Activated naive CD4-positive, alpha-beta T cell treated with anti-CD3 and anti-CD28 coated beads for 36 hours (primary cell): ENCODE measurements around the gene TMEM54. TPM values are rescaled to one million over a fixed set of nuclear protein-coding genes. Genes with fewer than 3 reads are reported as not detected.
A peak's percentile ranks its signal among the peaks of the same experiment; 100 is the strongest.

ENCODE experiments used
- CTCF ChIA-PET: fragments of 350-600 bp; sonication (Branson Sonifier 250); formaldehyde crosslinking; loops from one replicate; lab custom pipeline; 2021; ENCODE audit warnings: antibody characterized with exemption; lab: Charles Lee
- DNase-seq: peaks from one replicate; pipeline ENCODE4 v3.0.0-alpha.2; 2020
- H3K27ac Mint-ChIP-seq: one replicate; pipeline ENCODE4 v1.8.0; 2021; ENCODE audit warnings: mild to moderate bottlenecking, mixed read lengths
- H3K27me3 Mint-ChIP-seq: one replicate; pipeline ENCODE4 v1.8.0; 2021; ENCODE audit warnings: low read depth, mixed read lengths
- H3K36me3 Mint-ChIP-seq: one replicate; pipeline ENCODE4 v1.8.0; 2021; ENCODE audit warnings: low read depth, mixed read lengths
- H3K4me1 Mint-ChIP-seq: one replicate; pipeline ENCODE4 v1.8.0; 2021; ENCODE audit warnings: low read depth, mixed read lengths
- H3K4me3 Mint-ChIP-seq: one replicate; pipeline ENCODE4 v1.8.0; 2021; ENCODE audit warnings: mild to moderate bottlenecking, moderate library complexity, mixed read lengths
- H3K9me3 Mint-ChIP-seq: one replicate; pipeline ENCODE4 v1.8.0; 2021; ENCODE audit warnings: mixed read lengths
- intact Hi-C: fragments of 100-400 bp; cut with micrococcal nuclease; formaldehyde crosslinking; loops from one replicate; pipeline ENCODE4 v1.15.1; 2023
- total RNA-seq, 2 experiments: library from RNA; stranded (reverse); gene quantifications; one replicate each; pipeline ENCODE4 v1.2.3, GENCODE V29; 2021

The TMEM54 gene
- total RNA-seq, 2 experiments from 2014 or later, result 0.84 to 1.0 TPM

- peaks cover 40% of the 10 kb centered on the region for H3K27me3 Mint-ChIP-seq
- H3K27ac Mint-ChIP-seq, result no peak overlapping the region
- intact Hi-C loops, result no loop called here
- CTCF ChIA-PET, result interaction anchor here (0.6 to 1.2 kb wide), 5 partner anchors 8 to 155 kb away, joined by 3 read pairs; partner anchors contain the start of gene HPCA
- H3K36me3 Mint-ChIP-seq, result no peaks in the 10 kb centered on the region
- H3K4me1 Mint-ChIP-seq, result peaks cover 6% of the 10 kb centered on the region
- DNase-seq, result no peak
- H3K4me3 Mint-ChIP-seq, result no peak overlapping the region
- no peaks in the 10 kb centered on the region for H3K9me3 Mint-ChIP-seq
Observed at GRCh38 chr1:32898958-32899357, 2.2 kb downstream of the TMEM54 start.

- DNase-seq, result no peak
- H3K27me3 Mint-ChIP-seq, result peaks cover 43% of the 10 kb centered on the region
- CTCF ChIA-PET, result interaction anchor here (0.7 to 1.2 kb wide), 3 partner anchors 9 to 156 kb away, joined by 3 read pairs; no protein-coding TSS in a partner anchor
Observed at GRCh38 chr1:32898056-32898455, 3.1 kb downstream of the TMEM54 start.

GRCh38 chr1:32897082-32898049, 3.8 kb downstream of the TMEM54 start:
- Mint-ChIP-seq H3K27me3 (peaks cover 41% of the 10 kb centered on the region), H3K9me3 (no peaks in the 10 kb centered on the region), H3K4me3 (no peak overlapping the region), H3K4me1 (peaks cover 11% of the 10 kb centered on the region), H3K27ac (no peak overlapping the region), H3K36me3 (no peaks in the 10 kb centered on the region)
- CTCF ChIA-PET, result interaction anchor here (0.7 kb wide), 1 partner anchor 25 kb away, joined by 3 read pairs; no protein-coding TSS in a partner anchor
- intact Hi-C loops, result no loop called here
- DNase-seq, result no peak

More at GRCh38 chr1:32898056-32898455, 3.1 kb downstream of the TMEM54 start:
- intact Hi-C loops, result no loop called here
- H3K4me1 Mint-ChIP-seq, result peaks cover 8% of the 10 kb centered on the region
- no peaks in the 10 kb centered on the region for H3K9me3 Mint-ChIP-seq
- H3K36me3 Mint-ChIP-seq, result no peaks in the 10 kb centered on the region
- no peak overlapping the region for H3K4me3 Mint-ChIP-seq
- no peak overlapping the region for H3K27ac Mint-ChIP-seq

GRCh38 chr1:32896451-32896850, 4.7 kb downstream of the TMEM54 start:
- no peak overlapping the region for H3K4me3 Mint-ChIP-seq
- H3K4me1 Mint-ChIP-seq, result peaks cover 9% of the 10 kb centered on the region
- intact Hi-C loops, result no loop called here
- no peaks in the 10 kb centered on the region for H3K36me3 Mint-ChIP-seq
- H3K27me3 Mint-ChIP-seq, result peaks cover 42% of the 10 kb centered on the region
- CTCF ChIA-PET, result no interaction called here
- no peak overlapping the region for H3K27ac Mint-ChIP-seq
- no peaks in the 10 kb centered on the region for H3K9me3 Mint-ChIP-seq
- no peak for DNase-seq

- intact Hi-C loops, result no loop called here
- Mint-ChIP-seq H3K4me1 (peaks cover 8% of the 10 kb centered on the region), H3K27ac (no peak overlapping the region), H3K9me3 (no peaks in the 10 kb centered on the region), H3K36me3 (no peaks in the 10 kb centered on the region), H3K27me3 (peaks cover 43% of the 10 kb centered on the region), H3K4me3 (no peak overlapping the region)
- no peak for DNase-seq
- CTCF ChIA-PET, result interaction anchor here (0.6 to 1.6 kb wide), 3 partner anchors 9 to 494 kb away, joined by 3 to 4 read pairs (median 3); partner anchors contain the start of gene HPCA
Observed at GRCh38 chr1:32895325-32896215, 5.6 kb downstream of the TMEM54 start.

GRCh38 chr1:32894681-32895080, 6.5 kb downstream of the TMEM54 start:
- Mint-ChIP-seq H3K9me3 (no peaks in the 10 kb centered on the region), H3K27me3 (peaks cover 40% of the 10 kb centered on the region), H3K27ac (no peak overlapping the region), H3K36me3 (no peaks in the 10 kb centered on the region), H3K4me1 (peaks cover 7% of the 10 kb centered on the region), H3K4me3 (no peak overlapping the region)
- intact Hi-C loops, result no loop called here
- no peak for DNase-seq
- CTCF ChIA-PET, result interaction anchor here (1.0 to 1.6 kb wide), 2 partner anchors 8 to 493 kb away, joined by 3 read pairs; partner anchors contain the start of gene HPCA

- no peak for DNase-seq
- H3K36me3 Mint-ChIP-seq, result no peaks in the 10 kb centered on the region
- H3K4me3 Mint-ChIP-seq, result peak overlapping the region; percentile 43
- H3K27me3 Mint-ChIP-seq, result peaks cover 44% of the 10 kb centered on the region
- intact Hi-C loops, result no loop called here
- CTCF ChIA-PET, result interaction anchor here (1.6 kb wide), 1 partner anchor 492 kb away, joined by 3 read pairs; no protein-coding TSS in a partner anchor
- no peak overlapping the region for H3K27ac Mint-ChIP-seq
- H3K4me1 Mint-ChIP-seq, result peaks cover 7% of the 10 kb centered on the region
- H3K9me3 Mint-ChIP-seq, result no peaks in the 10 kb centered on the region
Observed at GRCh38 chr1:32894019-32894600, 7.1 kb downstream of the TMEM54 start.

- CTCF ChIA-PET, result interaction anchor here (0.9 to 1.9 kb wide), 8 partner anchors 9 to 491 kb away, joined by 3 to 10 read pairs (median 3); no protein-coding TSS in a partner anchor
- H3K36me3 Mint-ChIP-seq, result no peaks in the 10 kb centered on the region
- peaks cover 45% of the 10 kb centered on the region for H3K27me3 Mint-ChIP-seq
- no peak overlapping the region for H3K27ac Mint-ChIP-seq
- peaks cover 7% of the 10 kb centered on the region for H3K4me1 Mint-ChIP-seq
- no peaks in the 10 kb centered on the region for H3K9me3 Mint-ChIP-seq
- intact Hi-C loops, result no loop called here
- DNase-seq, result peak; percentile 23
- H3K4me3 Mint-ChIP-seq, result peak overlapping the region; percentile 48
Observed at GRCh38 chr1:32893198-32894018, 7.8 kb downstream of the TMEM54 start.

- peak; percentile 47 for DNase-seq
- Mint-ChIP-seq H3K4me1 (peaks cover 7% of the 10 kb centered on the region), H3K4me3 (peak overlapping the region; percentile 14), H3K9me3 (no peaks in the 10 kb centered on the region), H3K27ac (no peak overlapping the region), H3K27me3 (peaks cover 48% of the 10 kb centered on the region), H3K36me3 (no peaks in the 10 kb centered on the region)
- intact Hi-C loops, result no loop called here
- CTCF ChIA-PET, result interaction anchor here (0.5 to 1.9 kb wide), 12 partner anchors 9 to 579 kb away, joined by 3 to 10 read pairs (median 4); no protein-coding TSS in a partner anchor
Observed at GRCh38 chr1:32892368-32893197, 8.6 kb downstream of the TMEM54 start.

- Mint-ChIP-seq H3K4me1 (peaks cover 7% of the 10 kb centered on the region), H3K4me3 (no peak overlapping the region), H3K27me3 (peaks cover 57% of the 10 kb centered on the region), H3K9me3 (no peaks in the 10 kb centered on the region), H3K36me3 (no peaks in the 10 kb centered on the region), H3K27ac (no peak overlapping the region)
- CTCF ChIA-PET, result interaction anchor here (1.0 to 1.9 kb wide), 9 partner anchors 11 to 579 kb away, joined by 3 to 10 read pairs (median 4); no protein-coding TSS in a partner anchor
- DNase-seq, result no peak
- intact Hi-C loops, result no loop called here
Observed at GRCh38 chr1:32891630-32892029, 9.6 kb downstream of the TMEM54 start.
